ENCODE results near the gene CTNND1.
"Not testable (repeated sequence)": the region's sequence is repeated elsewhere in the genome, so short reads cannot be mapped to it uniquely, and the experiment has no call there.

Gene CTNND1, protein sequence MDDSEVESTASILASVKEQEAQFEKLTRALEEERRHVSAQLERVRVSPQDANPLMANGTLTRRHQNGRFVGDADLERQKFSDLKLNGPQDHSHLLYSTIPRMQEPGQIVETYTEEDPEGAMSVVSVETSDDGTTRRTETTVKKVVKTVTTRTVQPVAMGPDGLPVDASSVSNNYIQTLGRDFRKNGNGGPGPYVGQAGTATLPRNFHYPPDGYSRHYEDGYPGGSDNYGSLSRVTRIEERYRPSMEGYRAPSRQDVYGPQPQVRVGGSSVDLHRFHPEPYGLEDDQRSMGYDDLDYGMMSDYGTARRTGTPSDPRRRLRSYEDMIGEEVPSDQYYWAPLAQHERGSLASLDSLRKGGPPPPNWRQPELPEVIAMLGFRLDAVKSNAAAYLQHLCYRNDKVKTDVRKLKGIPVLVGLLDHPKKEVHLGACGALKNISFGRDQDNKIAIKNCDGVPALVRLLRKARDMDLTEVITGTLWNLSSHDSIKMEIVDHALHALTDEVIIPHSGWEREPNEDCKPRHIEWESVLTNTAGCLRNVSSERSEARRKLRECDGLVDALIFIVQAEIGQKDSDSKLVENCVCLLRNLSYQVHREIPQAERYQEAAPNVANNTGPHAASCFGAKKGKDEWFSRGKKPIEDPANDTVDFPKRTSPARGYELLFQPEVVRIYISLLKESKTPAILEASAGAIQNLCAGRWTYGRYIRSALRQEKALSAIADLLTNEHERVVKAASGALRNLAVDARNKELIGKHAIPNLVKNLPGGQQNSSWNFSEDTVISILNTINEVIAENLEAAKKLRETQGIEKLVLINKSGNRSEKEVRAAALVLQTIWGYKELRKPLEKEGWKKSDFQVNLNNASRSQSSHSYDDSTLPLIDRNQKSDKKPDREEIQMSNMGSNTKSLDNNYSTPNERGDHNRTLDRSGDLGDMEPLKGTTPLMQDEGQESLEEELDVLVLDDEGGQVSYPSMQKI

DNA sequence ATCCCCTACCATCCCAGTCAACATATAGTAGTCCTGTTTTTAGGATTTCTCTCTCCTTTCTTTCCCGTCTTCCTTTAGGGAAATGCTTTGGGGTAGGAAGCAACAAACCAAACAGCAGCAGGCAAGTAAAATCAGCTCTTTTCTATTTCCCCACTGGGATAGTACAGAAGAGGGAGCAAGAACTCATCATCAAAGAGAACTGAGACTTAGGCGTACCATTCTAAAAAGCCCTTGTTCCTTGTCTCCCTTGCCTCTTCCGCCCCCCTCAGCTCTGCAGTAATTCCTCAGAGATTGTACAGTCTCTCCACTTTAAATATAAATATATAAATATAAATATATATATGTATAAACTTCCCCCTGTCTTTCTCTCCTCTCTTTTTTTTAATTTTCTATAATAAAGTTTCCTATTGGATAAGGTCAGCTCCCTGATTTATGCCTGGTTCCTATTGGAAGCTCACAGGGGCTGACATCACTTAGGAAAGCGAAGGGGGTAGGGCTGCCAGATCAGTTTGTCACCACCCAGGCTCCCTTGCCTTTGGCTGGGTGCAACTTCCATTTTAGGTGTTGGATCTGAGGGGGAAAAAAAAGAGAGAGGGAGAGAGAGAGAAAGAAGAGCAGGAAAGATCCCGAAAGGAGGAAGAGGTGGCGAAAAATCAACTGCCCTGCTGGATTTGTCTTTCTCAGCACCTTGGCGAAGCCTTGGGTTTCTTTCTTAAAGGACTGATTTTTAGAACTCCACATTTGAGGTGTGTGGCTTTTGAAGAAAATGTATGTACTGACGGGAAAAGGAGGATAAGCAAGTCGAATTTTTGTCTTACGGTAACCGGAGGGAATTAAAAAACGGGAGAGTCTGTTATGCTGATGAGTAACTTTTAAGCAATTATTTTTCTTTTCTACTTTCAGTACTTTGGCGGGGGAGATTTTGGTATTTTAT, at the start of gene CTNND1:
Gene CTNND1 (plus strand): TSS at position 502 of the 934 bp plus-strand sequence. CDS start 29,677 bp downstream, outside the sequence.
- TF ChIP-seq, protein P1, sequence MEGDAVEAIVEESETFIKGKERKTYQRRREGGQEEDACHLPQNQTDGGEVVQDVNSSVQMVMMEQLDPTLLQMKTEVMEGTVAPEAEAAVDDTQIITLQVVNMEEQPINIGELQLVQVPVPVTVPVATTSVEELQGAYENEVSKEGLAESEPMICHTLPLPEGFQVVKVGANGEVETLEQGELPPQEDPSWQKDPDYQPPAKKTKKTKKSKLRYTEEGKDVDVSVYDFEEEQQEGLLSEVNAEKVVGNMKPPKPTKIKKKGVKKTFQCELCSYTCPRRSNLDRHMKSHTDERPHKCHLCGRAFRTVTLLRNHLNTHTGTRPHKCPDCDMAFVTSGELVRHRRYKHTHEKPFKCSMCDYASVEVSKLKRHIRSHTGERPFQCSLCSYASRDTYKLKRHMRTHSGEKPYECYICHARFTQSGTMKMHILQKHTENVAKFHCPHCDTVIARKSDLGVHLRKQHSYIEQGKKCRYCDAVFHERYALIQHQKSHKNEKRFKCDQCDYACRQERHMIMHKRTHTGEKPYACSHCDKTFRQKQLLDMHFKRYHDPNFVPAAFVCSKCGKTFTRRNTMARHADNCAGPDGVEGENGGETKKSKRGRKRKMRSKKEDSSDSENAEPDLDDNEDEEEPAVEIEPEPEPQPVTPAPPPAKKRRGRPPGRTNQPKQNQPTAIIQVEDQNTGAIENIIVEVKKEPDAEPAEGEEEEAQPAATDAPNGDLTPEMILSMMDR (IDR thresholded peaks at IDR 0.05), result no peak
- H3K4me1 ChIP-seq, result peaks cover 0 to 28% (median 22%) of the 10 kb centered on the region in 4 donors
- peak; percentile 89 to 95 for DNase-seq
- H3K4me3 ChIP-seq, result peak within 1 kb of the TSS; percentile 55 to 64
- H3K27ac ChIP-seq, result peak within 1 kb of the TSS; percentile 82 to 93
- H3K9me3 ChIP-seq, result no peaks in the 10 kb centered on the region
- no peaks in the 10 kb centered on the region for H3K36me3 ChIP-seq
- H3K27me3 ChIP-seq, result no peaks in the 10 kb centered on the region
- intact Hi-C loops (cut with DNase I; ENCODE audit: low total_unique reads), result loop anchor here (5.0 kb wide), 1 partner anchor 36 kb away; no protein-coding TSS in a partner anchor

DNA sequence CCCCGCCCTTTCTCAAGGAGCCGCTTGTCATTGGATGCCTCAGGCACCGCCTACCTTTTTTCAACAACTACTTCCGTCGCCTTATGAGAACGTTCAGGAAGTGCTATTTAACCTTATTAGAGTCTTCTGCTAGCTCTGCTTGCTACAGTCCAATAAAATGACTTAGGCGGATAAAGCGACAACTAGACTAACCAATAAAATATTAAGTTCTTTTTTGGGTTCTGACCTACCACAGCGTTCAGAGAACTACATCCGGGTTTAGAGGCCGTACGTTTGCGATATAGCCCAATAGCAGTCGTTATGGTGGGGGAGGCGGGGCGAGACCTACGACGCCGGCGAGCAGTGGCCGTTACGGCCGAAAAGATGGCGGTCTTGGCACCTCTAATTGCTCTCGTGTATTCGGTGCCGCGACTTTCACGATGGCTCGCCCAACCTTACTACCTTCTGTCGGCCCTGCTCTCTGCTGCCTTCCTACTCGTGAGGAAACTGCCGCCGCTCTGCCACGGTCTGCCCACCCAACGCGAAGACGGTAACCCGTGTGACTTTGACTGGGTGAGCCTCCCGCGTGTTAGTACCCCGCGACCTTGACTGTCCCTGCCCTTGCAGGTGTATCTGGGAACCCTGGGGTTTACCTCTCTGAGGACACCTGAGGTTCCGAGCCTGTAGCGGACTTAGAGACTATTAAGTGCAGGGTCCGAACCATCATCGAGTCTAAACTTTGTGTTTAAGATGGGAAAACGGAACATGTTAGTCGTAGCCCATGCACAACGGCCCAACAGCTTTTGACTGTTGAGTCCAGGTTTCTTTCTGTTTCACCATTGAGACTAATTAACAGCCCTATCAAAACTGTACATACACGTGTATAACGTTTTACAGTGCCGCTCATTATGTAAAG, 49.1 kb upstream of the CTNND1 start, which contains the start of gene TMX2:
Gene TMX2 (plus strand): TSS at position 338 of the 895 bp plus-strand sequence. CDS start 26 bp downstream, at position 364.
- H3K4me1 ChIP-seq, result peaks cover 0 to 46% (median 31%) of the 10 kb centered on the region in 4 donors
- H3K27ac ChIP-seq, result peak within 1 kb of the TSS; percentile 78 to 86
- TF ChIP-seq, protein P1 (IDR thresholded peaks at IDR 0.05), result no peak
- no peaks in the 10 kb centered on the region for H3K9me3 ChIP-seq
- peak; percentile 94 to 96 for DNase-seq
- H3K36me3 ChIP-seq, result no peaks in the 10 kb centered on the region
- peak within 1 kb of the TSS; percentile 88 to 93 for H3K4me3 ChIP-seq
- intact Hi-C loops (cut with DNase I; ENCODE audit: low total_unique reads), result loop anchor here (10.0 kb wide), 1 partner anchor 48 kb away; the partner anchor contains the start of gene ZDHHC5
- no peaks in the 10 kb centered on the region for H3K27me3 ChIP-seq

DNA sequence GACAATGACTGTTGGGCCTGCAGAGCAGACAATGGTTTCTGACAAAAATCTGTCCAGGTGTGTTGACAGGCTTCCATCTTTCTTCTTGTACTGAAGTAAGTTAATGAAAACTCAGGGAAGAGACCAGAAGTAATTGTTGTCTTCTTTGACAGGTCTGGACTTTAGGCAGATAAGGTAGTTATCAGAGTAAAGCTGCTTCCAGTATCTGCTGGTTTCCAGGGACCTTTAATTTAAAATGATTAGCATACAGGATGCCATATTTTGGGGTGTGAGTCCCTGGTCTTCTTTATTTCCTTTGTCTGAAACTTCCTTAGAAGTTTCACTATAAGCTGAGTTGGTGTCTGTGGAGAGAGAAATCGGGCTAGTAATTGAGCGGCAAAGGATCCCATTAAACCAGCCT, 47.8 kb upstream of the CTNND1 start:
- H3K4me3 ChIP-seq, result peak overlapping the region; percentile 88 to 93
- peaks cover 0 to 4% (median 0%) of the 10 kb centered on the region in 3 donors for H3K36me3 ChIP-seq
- no peaks in the 10 kb centered on the region for H3K27me3 ChIP-seq
- no peak for DNase-seq
- no peak overlapping the region for H3K27ac ChIP-seq
- TF ChIP-seq, protein P1 (IDR thresholded peaks at IDR 0.05), result no peak
- intact Hi-C loops (cut with DNase I; ENCODE audit: low total_unique reads), result loop anchor here (10.0 kb wide), 1 partner anchor 49 kb away; the partner anchor contains the start of gene ZDHHC5
- peaks cover 0 to 43% (median 30%) of the 10 kb centered on the region in 4 donors for H3K4me1 ChIP-seq
- H3K9me3 ChIP-seq, result no peaks in the 10 kb centered on the region

DNA sequence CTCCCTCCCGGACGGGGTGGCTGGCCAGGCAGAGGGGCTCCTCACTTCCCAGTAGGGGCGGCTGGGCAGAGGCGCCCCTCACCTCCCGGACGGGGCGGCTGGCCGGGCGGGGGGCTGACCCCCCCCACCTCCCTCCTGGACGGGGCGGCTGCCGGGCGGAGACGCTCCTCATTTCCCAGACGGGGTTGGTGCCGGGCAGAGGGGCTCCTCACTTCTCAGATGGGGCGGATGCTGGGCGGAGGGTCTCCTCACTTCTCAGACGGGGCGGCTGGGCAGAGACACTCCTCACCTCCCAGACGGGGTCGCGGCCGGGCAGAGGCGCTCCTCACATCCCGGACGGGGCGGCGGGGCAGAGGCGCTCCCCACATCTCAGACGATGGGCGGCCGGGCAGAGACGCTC, 44.9 kb upstream of the CTNND1 start:
- not testable (repeated sequence) for H3K27ac ChIP-seq, H3K4me3 ChIP-seq, DNase-seq, H3K36me3 ChIP-seq, H3K9me3 ChIP-seq, H3K27me3 ChIP-seq
- intact Hi-C loops (cut with DNase I; ENCODE audit: low total_unique reads), result loop anchor here (10.0 kb wide), 1 partner anchor 52 kb away; the partner anchor contains the start of gene ZDHHC5
- peaks cover 0 to 24% (median 17%) of the 10 kb centered on the region in 4 donors for H3K4me1 ChIP-seq

DNA sequence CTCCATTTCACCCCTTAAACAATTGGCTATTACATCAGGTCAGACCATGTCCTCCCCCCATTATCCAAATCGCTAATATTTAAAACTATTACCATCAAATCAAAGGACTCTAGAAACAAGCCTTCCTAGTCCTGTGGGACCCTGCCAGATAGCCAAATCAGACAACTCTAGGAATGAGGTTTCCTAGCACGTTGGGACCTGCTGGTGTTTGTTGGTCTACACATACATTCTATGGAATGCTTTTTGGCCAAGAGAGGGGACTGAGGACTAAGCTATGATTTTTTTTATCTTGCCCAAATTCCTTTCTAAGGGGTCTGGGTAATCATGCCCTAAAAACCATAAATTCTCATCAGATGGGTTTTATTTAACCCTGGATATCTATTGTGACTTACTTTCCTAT, 34.4 kb upstream of the CTNND1 start:
- TF ChIP-seq, protein P1 (IDR thresholded peaks at IDR 0.05), result no peak
- Histone ChIP-seq H3K27me3 (no peaks in the 10 kb centered on the region), H3K4me1 (no peaks in the 10 kb centered on the region), H3K27ac (no peak overlapping the region), H3K4me3 (no peak overlapping the region), H3K9me3 (no peaks in the 10 kb centered on the region), H3K36me3 (peaks cover 0 to 11% (median under 1%) of the 10 kb centered on the region in 3 donors)
- intact Hi-C loops (cut with DNase I; ENCODE audit: low total_unique reads), result no loop called here
- DNase-seq, result no peak
